T-helper 17 cell (primary cell): Measurements from ENCODE around the gene KCTD10. TPM values are rescaled to one million over a fixed set of nuclear protein-coding genes. Genes with fewer than 3 reads are reported as not detected.

Experiments used
- ATAC-seq: fragments of 150-1000 bp; cut with Tn5 transposase; 2 replicates; pipeline ENCODE4 v1.10.0; 2021; ENCODE audit warnings: mild to moderate bottlenecking, moderate library complexity
- DNase-seq, 3 donors: peaks; one replicate each; pipeline versions ENCODE4 v3.0.0 to v3.0.0-alpha.2; 2020 to 2021
- H3K9me3 ChIP-seq: one replicate; pipeline ENCODE4 v1.7.0; 2013; ENCODE audit warnings: low read length, mild to moderate bottlenecking; ENCODE audit not compliant: control insufficient read depth, poor library complexity, severe bottlenecking
- H3K27ac Mint-ChIP-seq: one replicate; pipeline ENCODE4 v1.8.0; 2022; ENCODE audit warnings: mild to moderate bottlenecking, moderate library complexity, mixed read lengths
- H3K27me3 Mint-ChIP-seq: one replicate; pipeline ENCODE4 v1.8.0; 2022; ENCODE audit warnings: mixed read lengths
- H3K36me3 Mint-ChIP-seq: one replicate; pipeline ENCODE4 v1.8.0; 2022; ENCODE audit warnings: low read depth, mixed read lengths
- H3K4me1 Mint-ChIP-seq: one replicate; pipeline ENCODE4 v1.8.0; 2022; ENCODE audit warnings: mild to moderate bottlenecking, mixed read lengths
- H3K4me3 Mint-ChIP-seq: one replicate; pipeline ENCODE4 v1.8.0; 2022; ENCODE audit warnings: mild to moderate bottlenecking, moderate library complexity, mixed read lengths
- total RNA-seq, 4 donors: library from RNA in 2 of 4; stranded (reverse) in 2 of 4; gene quantifications; one replicate each; pipeline ENCODE4 v1.2.3 and lab custom pipeline; 2022 to 2026

KCTD10 gene
- total RNA-seq, 2 donors from 2014 or later, result 19.5 to 35.2 TPM

GRCh38 chr12:109489955-109490565, 13.0 kb upstream of the KCTD10 start:
- H3K4me1 Mint-ChIP-seq, result peaks cover 4% of the 10 kb centered on the region
- H3K27me3 Mint-ChIP-seq, result no peaks in the 10 kb centered on the region
- no peak overlapping the region for H3K4me3 Mint-ChIP-seq
- no peak for DNase-seq
- ATAC-seq, result no peak
- no peak overlapping the region for H3K27ac Mint-ChIP-seq
- H3K9me3 ChIP-seq, result no peaks in the 10 kb centered on the region
- peaks cover 14% of the 10 kb centered on the region for H3K36me3 Mint-ChIP-seq

DNA sequence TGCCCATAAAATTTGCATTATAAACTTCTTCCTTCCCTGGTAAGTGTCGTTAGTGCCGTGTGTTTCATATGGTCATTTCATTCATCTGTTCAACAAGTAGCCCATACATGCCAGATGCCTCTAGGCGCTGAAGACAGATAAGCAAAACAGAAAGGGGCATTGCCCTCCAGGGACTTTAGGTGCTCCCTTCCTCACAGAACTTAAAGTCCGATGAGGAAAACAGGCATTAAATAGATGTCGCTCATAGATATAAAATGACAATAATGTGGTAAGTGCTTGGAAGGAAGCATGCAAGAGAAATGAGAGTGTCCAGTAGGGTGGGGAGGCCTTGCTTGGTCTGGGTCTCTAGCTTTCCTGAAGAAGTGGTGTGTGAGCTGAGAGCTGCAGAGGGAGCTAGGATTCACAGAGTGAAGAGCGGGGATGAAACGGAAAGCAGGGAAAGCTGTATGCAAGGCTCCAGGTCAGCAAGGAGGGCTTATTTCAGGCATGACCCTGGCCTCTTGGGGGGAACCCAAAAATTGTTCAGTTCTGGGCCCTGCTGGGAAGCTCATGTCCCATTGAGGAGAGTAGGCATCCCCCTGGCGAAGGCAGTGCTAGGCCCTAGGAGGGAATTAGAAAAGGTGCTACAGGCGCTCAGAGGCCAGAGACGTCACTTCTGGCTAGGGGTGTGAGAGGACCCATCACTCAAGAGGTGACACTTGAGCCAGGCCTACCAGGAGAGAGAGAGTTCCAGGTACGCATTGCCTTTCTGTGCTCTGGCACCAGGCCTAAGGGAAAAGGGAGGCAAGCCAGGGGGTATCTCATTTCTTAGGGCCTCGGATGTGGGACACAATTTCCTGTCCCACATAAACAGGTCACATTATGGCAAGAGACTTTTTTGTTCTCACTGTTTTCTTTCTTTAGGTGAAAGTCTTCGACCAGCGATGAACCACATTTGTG, 12.2 kb upstream of the KCTD10 start:
- Mint-ChIP-seq H3K4me3 (no peak overlapping the region), H3K27me3 (no peaks in the 10 kb centered on the region), H3K36me3 (peaks cover 10% of the 10 kb centered on the region), H3K4me1 (peaks cover 2% of the 10 kb centered on the region), H3K27ac (no peak overlapping the region)
- DNase-seq, result no peak
- ATAC-seq, result no peak
- no peaks in the 10 kb centered on the region for H3K9me3 ChIP-seq

DNA sequence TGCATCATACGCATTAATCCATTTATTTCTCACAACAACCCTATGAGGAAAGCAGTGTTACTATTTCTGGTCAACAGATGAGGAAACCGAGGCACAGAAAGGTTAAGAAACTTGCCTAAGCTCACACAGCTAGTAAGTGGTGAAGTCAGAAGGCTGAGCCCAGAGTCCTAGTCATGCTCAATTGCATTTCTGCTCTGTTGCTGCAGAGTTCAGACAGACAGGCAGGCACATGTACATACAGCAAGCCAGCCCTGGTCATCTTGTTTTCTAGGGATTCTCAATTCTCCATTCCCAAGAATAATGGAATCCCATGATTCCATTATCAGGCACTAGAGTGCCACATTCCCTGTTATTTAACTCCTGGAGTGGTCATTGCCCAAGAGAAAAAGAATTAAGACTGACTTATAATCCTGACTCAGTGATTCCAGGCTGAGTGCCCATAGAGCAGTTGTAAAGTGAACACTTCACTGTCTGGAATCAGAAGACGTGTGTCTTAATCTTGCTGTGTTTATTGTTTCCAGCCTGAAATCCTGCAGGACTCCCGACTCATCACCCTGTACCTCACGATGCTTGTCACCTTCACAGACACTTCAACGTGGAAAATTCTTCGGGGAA, 11.1 kb upstream of the KCTD10 start:
- ATAC-seq, result no peak
- no peaks in the 10 kb centered on the region for H3K9me3 ChIP-seq
- no peaks in the 10 kb centered on the region for H3K27me3 Mint-ChIP-seq
- no peak overlapping the region for H3K4me3 Mint-ChIP-seq
- no peak overlapping the region for H3K27ac Mint-ChIP-seq
- no peak for DNase-seq
- H3K4me1 Mint-ChIP-seq, result peaks cover 2% of the 10 kb centered on the region
- peaks cover 6% of the 10 kb centered on the region for H3K36me3 Mint-ChIP-seq

DNA sequence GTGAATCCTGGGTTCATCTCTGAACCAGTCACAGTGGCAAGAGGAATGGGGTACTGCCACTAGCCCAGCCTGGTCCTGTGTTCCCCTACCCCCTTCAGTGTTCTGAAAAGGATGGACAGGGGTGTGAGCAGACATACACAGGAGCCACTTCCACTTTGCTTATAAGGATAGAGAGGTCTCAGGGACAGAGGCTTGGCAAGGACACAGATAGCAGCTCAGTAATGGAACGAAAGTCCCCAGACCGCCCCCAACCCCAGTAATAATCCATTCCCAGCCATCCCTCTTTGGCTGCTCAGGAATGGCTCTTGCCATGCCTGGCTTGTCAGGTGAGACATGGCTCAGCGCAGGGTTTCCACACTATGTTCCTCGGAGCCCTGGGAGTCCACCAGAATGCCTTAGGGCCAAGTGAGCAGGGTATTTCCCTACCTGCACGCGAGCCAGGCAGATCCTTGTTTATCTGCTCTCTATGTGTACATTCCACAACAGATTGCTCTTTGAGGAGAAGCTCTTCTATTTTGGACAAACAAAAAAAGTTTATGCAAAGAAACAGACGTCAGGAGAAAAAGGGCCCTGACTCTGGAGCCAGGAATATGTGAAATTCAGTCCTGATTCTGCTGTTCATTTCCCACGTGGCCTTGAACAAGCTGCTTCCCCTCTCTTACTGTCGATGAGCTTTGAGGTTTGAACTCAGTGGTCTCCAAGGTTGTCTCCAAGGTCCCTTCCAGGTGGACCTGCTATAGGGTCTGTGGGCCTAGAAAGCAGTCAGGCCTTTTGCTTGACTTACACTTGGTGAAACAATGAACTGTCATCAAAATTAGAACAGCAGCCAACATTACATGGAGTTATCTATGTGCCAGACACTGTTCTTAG, 10.3 kb upstream of the KCTD10 start:
- Mint-ChIP-seq H3K27me3 (no peaks in the 10 kb centered on the region), H3K4me1 (peaks cover 2% of the 10 kb centered on the region), H3K36me3 (peaks cover 6% of the 10 kb centered on the region), H3K27ac (no peak overlapping the region), H3K4me3 (no peak overlapping the region)
- DNase-seq (no peak), ATAC-seq (no peak)
- H3K9me3 ChIP-seq, result no peaks in the 10 kb centered on the region

- DNase-seq (no peak), ATAC-seq (no peak)
- Mint-ChIP-seq H3K36me3 (peaks cover 6% of the 10 kb centered on the region), H3K4me1 (peaks cover 2% of the 10 kb centered on the region), H3K27ac (no peak overlapping the region), H3K27me3 (no peaks in the 10 kb centered on the region), H3K4me3 (no peak overlapping the region)
- H3K9me3 ChIP-seq, result no peaks in the 10 kb centered on the region
These were observed 8.1 kb upstream of the KCTD10 start for GRCh38 chr12:109485201-109485600.

DNA sequence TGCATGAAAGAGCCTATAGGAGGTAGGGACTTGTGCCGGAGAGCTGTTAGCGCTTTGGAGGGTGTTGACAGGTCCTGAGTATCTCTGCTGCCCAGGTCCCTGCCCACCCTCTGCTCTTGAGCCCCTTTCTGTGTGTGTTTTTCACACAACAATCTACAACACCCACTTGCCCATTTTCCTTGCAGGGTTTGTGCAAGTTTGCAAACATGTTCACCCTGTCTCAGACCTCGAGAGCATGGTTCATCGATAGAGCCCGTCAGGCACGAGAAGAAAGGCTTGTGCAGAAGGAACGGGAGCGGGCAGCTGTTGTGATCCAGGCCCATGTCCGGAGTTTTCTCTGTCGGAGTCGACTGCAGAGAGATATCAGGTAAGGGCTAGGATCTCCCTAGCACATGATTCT, 6.2 kb upstream of the KCTD10 start:
- Mint-ChIP-seq H3K36me3 (peaks cover 3% of the 10 kb centered on the region), H3K4me1 (peaks cover 13% of the 10 kb centered on the region), H3K27ac (no peak overlapping the region), H3K27me3 (no peaks in the 10 kb centered on the region), H3K4me3 (no peak overlapping the region)
- no peak for DNase-seq
- H3K9me3 ChIP-seq, result no peaks in the 10 kb centered on the region
- no peak for ATAC-seq

- peaks cover 3% of the 10 kb centered on the region for H3K36me3 Mint-ChIP-seq
- H3K27me3 Mint-ChIP-seq, result no peaks in the 10 kb centered on the region
- ATAC-seq, result no peak
- H3K27ac Mint-ChIP-seq, result no peak overlapping the region
- H3K4me3 Mint-ChIP-seq, result no peak overlapping the region
- peaks cover 13% of the 10 kb centered on the region for H3K4me1 Mint-ChIP-seq
- H3K9me3 ChIP-seq, result no peaks in the 10 kb centered on the region
- DNase-seq, result no peak
These were observed 5.8 kb upstream of the KCTD10 start for GRCh38 chr12:109482894-109483293.

GRCh38 chr12:109482491-109482890, 5.4 kb upstream of the KCTD10 start:
- no peak overlapping the region for H3K27ac Mint-ChIP-seq
- no peak for ATAC-seq
- H3K4me3 Mint-ChIP-seq, result no peak overlapping the region
- H3K27me3 Mint-ChIP-seq, result no peaks in the 10 kb centered on the region
- no peak for DNase-seq
- peaks cover 14% of the 10 kb centered on the region for H3K4me1 Mint-ChIP-seq
- no peaks in the 10 kb centered on the region for H3K9me3 ChIP-seq
- peaks cover 3% of the 10 kb centered on the region for H3K36me3 Mint-ChIP-seq

- no peak for DNase-seq
- H3K27ac Mint-ChIP-seq, result no peak overlapping the region
- no peak for ATAC-seq
- H3K4me3 Mint-ChIP-seq, result no peak overlapping the region
- no peaks in the 10 kb centered on the region for H3K9me3 ChIP-seq
- H3K36me3 Mint-ChIP-seq, result peaks cover 4% of the 10 kb centered on the region
- peaks cover 20% of the 10 kb centered on the region for H3K4me1 Mint-ChIP-seq
- H3K27me3 Mint-ChIP-seq, result no peaks in the 10 kb centered on the region
These were observed 4.8 kb upstream of the KCTD10 start for GRCh38 chr12:109481863-109482262.

GRCh38 chr12:109480356-109480755, 3.3 kb upstream of the KCTD10 start:
- ATAC-seq, result no peak
- peaks cover 34% of the 10 kb centered on the region for H3K4me1 Mint-ChIP-seq

DNA sequence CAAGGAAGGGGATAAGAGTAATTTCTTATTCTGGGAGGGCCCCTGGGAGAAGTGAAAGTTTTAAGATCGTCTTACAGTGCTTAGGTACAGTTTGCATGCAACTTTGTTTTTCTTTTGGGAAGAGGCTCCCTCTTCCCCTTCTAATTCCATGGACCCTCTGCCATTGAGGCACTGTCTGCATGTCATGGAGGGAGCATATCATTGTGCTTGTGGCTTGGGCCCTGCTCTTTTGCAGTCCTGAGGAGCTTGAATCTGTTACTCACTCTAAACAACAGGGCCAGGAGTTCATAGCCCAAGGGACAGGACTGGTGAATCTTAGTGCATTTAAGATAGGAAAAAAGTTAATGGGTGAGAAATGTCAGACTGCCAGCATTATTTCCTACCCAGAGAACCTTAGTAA, 2.7 kb upstream of the KCTD10 start:
- H3K9me3 ChIP-seq, result no peaks in the 10 kb centered on the region
- H3K27me3 Mint-ChIP-seq, result no peaks in the 10 kb centered on the region
- peaks cover 36% of the 10 kb centered on the region for H3K4me1 Mint-ChIP-seq
- DNase-seq (no peak), ATAC-seq (no peak)
- peaks cover 3% of the 10 kb centered on the region for H3K36me3 Mint-ChIP-seq
- H3K27ac Mint-ChIP-seq, result no peak overlapping the region
- no peak overlapping the region for H3K4me3 Mint-ChIP-seq

More at GRCh38 chr12:109480356-109480755, 3.3 kb upstream of the KCTD10 start:
- Mint-ChIP-seq H3K36me3 (peaks cover 6% of the 10 kb centered on the region), H3K4me3 (no peak overlapping the region), H3K27me3 (no peaks in the 10 kb centered on the region), H3K27ac (no peak overlapping the region)
- no peak for DNase-seq
- no peaks in the 10 kb centered on the region for H3K9me3 ChIP-seq

GRCh38 chr12:109477963-109478315, 839 bp upstream of the KCTD10 start:
- no peaks in the 10 kb centered on the region for H3K9me3 ChIP-seq
- no peak for DNase-seq
- Mint-ChIP-seq H3K27me3 (no peaks in the 10 kb centered on the region), H3K36me3 (peaks cover 3% of the 10 kb centered on the region), H3K4me1 (peaks cover 40% of the 10 kb centered on the region), H3K4me3 (peak overlapping the region; percentile 99), H3K27ac (peak overlapping the region; percentile 98)
- no peak for ATAC-seq

DNA sequence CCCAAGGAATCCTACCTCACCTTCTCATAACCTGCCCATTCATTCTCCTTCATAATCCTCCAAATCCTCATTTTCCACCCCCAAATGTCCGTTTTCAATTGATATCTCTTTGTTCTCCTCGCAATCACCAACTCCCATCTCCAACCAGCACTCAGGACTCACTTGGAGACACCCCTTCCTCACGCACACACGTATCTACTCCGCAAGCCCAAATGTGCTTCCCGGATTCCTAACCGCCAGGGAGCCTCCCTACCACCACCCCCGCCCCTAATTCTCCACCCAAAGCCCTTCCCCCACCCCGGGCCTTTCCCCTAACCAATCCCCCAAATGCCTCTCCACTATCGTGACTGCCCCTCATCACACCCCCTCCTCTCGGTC, 304 bp downstream of the KCTD10 start:
- Mint-ChIP-seq H3K27ac (peak overlapping the region; percentile 98), H3K27me3 (no peaks in the 10 kb centered on the region), H3K4me1 (peaks cover 40% of the 10 kb centered on the region), H3K36me3 (peaks cover 3% of the 10 kb centered on the region), H3K4me3 (peak overlapping the region; percentile 99)
- H3K9me3 ChIP-seq, result no peaks in the 10 kb centered on the region
- no peak for DNase-seq
- ATAC-seq, result peak; percentile 3
